Liver (tissue), 9 donors: Measurements from ENCODE around the gene DEFB110. TPM values are rescaled to one million over a fixed set of nuclear protein-coding genes. Genes with fewer than 3 reads are reported as not detected.

Experiments used
- DNase-seq: peaks from one replicate; pipeline ENCODE4 v3.0.0-alpha.2; 2017; ENCODE audit warnings: low spot score
- H3K27ac ChIP-seq, 2 donors: one replicate each; pipeline ENCODE4 v1.7.0; 2013; ENCODE audit warnings: inconsistent platforms in 2 of 2, low read length in 2 of 2, control low read depth in 1 of 2, low read depth in 1 of 2, mild to moderate bottlenecking in 1 of 2
- H3K27me3 ChIP-seq, 4 donors: one replicate each; pipeline versions ENCODE4 v1.6.1 to v1.7.0; 2013; ENCODE audit warnings: low read length in 3 of 4, inconsistent platforms in 1 of 4, mild to moderate bottlenecking in 1 of 4, moderate library complexity in 1 of 4; ENCODE audit not compliant: control insufficient read depth in 4 of 4, insufficient read depth in 4 of 4
- H3K36me3 ChIP-seq, 4 donors: one replicate each; pipeline versions ENCODE4 v1.6.1 to v1.7.0; 2013; ENCODE audit warnings: low read length in 3 of 4, mild to moderate bottlenecking in 3 of 4, low read depth in 1 of 4, moderate library complexity in 1 of 4; ENCODE audit not compliant: control insufficient read depth in 4 of 4, insufficient read depth in 3 of 4
- H3K4me1 ChIP-seq, 4 donors: one replicate each; pipeline versions ENCODE4 v1.6.1 to v1.7.0; 2013; ENCODE audit warnings: low read length in 3 of 4, mild to moderate bottlenecking in 3 of 4, moderate library complexity in 1 of 4; ENCODE audit not compliant: control insufficient read depth in 4 of 4, insufficient read depth in 4 of 4
- H3K4me3 ChIP-seq, 3 donors: one replicate each; pipeline versions ENCODE4 v1.6.1 to v1.7.0; 2013; ENCODE audit warnings: low read length in 3 of 3, control low read depth in 1 of 3, low read depth in 1 of 3, mild to moderate bottlenecking in 1 of 3
- H3K9ac ChIP-seq, 2 donors: one replicate each; pipeline ENCODE4 v1.7.0; 2013; ENCODE audit warnings: low read length in 2 of 2, mild to moderate bottlenecking in 2 of 2, moderate library complexity in 2 of 2, control low read depth in 1 of 2, low read depth in 1 of 2
- H3K9me3 ChIP-seq, 4 donors: one replicate each; pipeline versions ENCODE4 v1.6.1 to v1.7.0; 2013; ENCODE audit warnings: low read length in 3 of 4; ENCODE audit not compliant: control insufficient read depth in 4 of 4
- EGR1 ChIP-seq, 2 donors: IDR thresholded peaks; 2 replicates each; pipeline ENCODE4 v1.6.1; 2016 to 2018; ENCODE audit warnings: antibody characterized with exemption in 2 of 2, low read depth in 2 of 2
- FOXA2 ChIP-seq: IDR thresholded peaks from 2 replicates; pipeline ENCODE4 v1.6.1; 2016; ENCODE audit warnings: antibody characterized with exemption
- GABPA ChIP-seq, 2 donors: IDR thresholded peaks in 1 of 2; conservative IDR thresholded peaks in 1 of 2; 2 replicates each; pipeline ENCODE4 v1.6.1; 2016; ENCODE audit warnings: antibody characterized with exemption in 2 of 2, mild to moderate bottlenecking in 1 of 2, moderate library complexity in 1 of 2
- HNF4A ChIP-seq, 2 donors: conservative IDR thresholded peaks; 2 replicates each; pipeline ENCODE4 v1.6.1; 2016; ENCODE audit warnings: antibody characterized with exemption in 2 of 2, mild to moderate bottlenecking in 2 of 2
- HNF4G ChIP-seq: IDR thresholded peaks from 2 replicates; pipeline ENCODE4 v1.6.1; 2016; ENCODE audit warnings: antibody characterized with exemption
- JUND ChIP-seq, 2 donors: IDR thresholded peaks; 2 replicates each; pipeline ENCODE4 v1.6.1; 2016; ENCODE audit warnings: antibody characterized with exemption in 2 of 2
- NR2F2 ChIP-seq: IDR thresholded peaks from 2 replicates; pipeline ENCODE4 v1.6.1; 2016; ENCODE audit warnings: antibody characterized with exemption
- RAD21 ChIP-seq, 2 donors: IDR thresholded peaks; 2 replicates each; pipeline ENCODE4 v1.6.1; 2016; ENCODE audit warnings: antibody characterized with exemption in 2 of 2, mild to moderate bottlenecking in 2 of 2
- RXRA ChIP-seq, 2 donors: IDR thresholded peaks; 2 replicates each; pipeline ENCODE4 v1.6.1; 2017 to 2018; ENCODE audit warnings: antibody characterized with exemption in 2 of 2, mild to moderate bottlenecking in 1 of 2
- SP1 ChIP-seq: IDR thresholded peaks from 2 replicates; pipeline ENCODE4 v1.6.1; 2018; ENCODE audit warnings: antibody characterized with exemption, mild to moderate bottlenecking
- TAF1 ChIP-seq: conservative IDR thresholded peaks from 2 replicates; pipeline ENCODE4 v1.6.1; 2016; ENCODE audit warnings: antibody characterized with exemption, mild to moderate bottlenecking
- YY1 ChIP-seq: IDR thresholded peaks from 2 replicates; pipeline ENCODE4 v1.6.1; 2016; ENCODE audit warnings: antibody characterized with exemption, mild to moderate bottlenecking
- WGBS: extraction: QIAGEN DNeasy Blood & Tissue Kit; methylation state at CpG from one replicate; pipeline ENCODE4 v1.1.7; 2013; 5-methylcytosine and 5-hydroxymethylcytosine counted together
- polyA plus RNA-seq, 2 donors: library from polyadenylated mRNA; stranded (reverse) in 1 of 2; unstranded in 1 of 2; fragments of 200-250 nt in 1 of 2; fragments of >200 nt in 1 of 2; fragmentation: Nextera tagmentation in 1 of 2; extraction: Ambion mirVana in 1 of 2; gene quantifications; one replicate each; pipeline versions ENCODE4 v1.2.1 to v1.2.3, GENCODE V29; 2013 to 2015
- total RNA-seq, 2 donors: library from RNA; depleted of rRNA; stranded (reverse); fragments of >200 nt; gene quantifications; one replicate each; pipeline ENCODE4 v1.2.3, GENCODE V29; 2014
- TF ChIP-seq, protein P1 (sequence below): fragments of 150-350 bp; IDR thresholded peaks from 2 replicates; pipeline ENCODE4 v1.5.1; 2017; ENCODE audit warnings: improper control_type of control experiment, low read depth, low read length; ENCODE audit not compliant: missing input control
- TF ChIP-seq, protein P2 (sequence below): IDR thresholded peaks from 2 replicates; pipeline ENCODE4 v1.6.1; 2016; ENCODE audit warnings: antibody characterized with exemption
- TF ChIP-seq, protein P3 (sequence below): IDR thresholded peaks from 2 replicates; pipeline ENCODE4 v1.6.1; 2016; ENCODE audit warnings: antibody characterized with exemption
- TF ChIP-seq, protein P4 (sequence below): IDR thresholded peaks from 2 replicates; pipeline ENCODE4 v1.6.1; 2016; ENCODE audit warnings: antibody characterized with exemption
- donor health status: healthy.
- donor health status: healthy.
- donor health status: healthy.
- donor health status: healthy.
- donor health status: healthy.

The DEFB110 gene
- total and polyA plus RNA-seq, 4 donors: not detected

DNA sequence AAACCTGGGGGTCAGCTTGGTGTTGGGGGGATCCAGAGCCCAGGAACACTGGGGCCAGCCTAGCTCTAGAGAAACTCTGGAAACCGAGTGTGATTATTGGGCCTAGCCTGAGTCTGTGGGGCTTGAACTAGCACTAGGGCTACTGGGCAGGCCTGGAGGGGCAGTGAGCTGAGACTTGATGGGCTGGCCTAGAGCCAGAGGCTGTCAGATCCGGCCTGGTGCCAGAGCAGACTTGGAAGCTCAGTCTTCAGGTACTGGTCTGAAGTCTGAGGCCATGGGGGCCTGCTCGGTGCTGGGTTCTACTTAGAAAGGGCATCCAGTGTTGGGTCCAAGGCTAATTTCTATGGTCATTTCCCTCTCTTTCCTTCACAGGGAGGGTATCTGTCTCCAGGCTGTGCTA, 25.2 kb upstream of the DEFB110 start (continued):
- TF ChIP-seq, protein P1, sequence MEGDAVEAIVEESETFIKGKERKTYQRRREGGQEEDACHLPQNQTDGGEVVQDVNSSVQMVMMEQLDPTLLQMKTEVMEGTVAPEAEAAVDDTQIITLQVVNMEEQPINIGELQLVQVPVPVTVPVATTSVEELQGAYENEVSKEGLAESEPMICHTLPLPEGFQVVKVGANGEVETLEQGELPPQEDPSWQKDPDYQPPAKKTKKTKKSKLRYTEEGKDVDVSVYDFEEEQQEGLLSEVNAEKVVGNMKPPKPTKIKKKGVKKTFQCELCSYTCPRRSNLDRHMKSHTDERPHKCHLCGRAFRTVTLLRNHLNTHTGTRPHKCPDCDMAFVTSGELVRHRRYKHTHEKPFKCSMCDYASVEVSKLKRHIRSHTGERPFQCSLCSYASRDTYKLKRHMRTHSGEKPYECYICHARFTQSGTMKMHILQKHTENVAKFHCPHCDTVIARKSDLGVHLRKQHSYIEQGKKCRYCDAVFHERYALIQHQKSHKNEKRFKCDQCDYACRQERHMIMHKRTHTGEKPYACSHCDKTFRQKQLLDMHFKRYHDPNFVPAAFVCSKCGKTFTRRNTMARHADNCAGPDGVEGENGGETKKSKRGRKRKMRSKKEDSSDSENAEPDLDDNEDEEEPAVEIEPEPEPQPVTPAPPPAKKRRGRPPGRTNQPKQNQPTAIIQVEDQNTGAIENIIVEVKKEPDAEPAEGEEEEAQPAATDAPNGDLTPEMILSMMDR: no peak

DNA sequence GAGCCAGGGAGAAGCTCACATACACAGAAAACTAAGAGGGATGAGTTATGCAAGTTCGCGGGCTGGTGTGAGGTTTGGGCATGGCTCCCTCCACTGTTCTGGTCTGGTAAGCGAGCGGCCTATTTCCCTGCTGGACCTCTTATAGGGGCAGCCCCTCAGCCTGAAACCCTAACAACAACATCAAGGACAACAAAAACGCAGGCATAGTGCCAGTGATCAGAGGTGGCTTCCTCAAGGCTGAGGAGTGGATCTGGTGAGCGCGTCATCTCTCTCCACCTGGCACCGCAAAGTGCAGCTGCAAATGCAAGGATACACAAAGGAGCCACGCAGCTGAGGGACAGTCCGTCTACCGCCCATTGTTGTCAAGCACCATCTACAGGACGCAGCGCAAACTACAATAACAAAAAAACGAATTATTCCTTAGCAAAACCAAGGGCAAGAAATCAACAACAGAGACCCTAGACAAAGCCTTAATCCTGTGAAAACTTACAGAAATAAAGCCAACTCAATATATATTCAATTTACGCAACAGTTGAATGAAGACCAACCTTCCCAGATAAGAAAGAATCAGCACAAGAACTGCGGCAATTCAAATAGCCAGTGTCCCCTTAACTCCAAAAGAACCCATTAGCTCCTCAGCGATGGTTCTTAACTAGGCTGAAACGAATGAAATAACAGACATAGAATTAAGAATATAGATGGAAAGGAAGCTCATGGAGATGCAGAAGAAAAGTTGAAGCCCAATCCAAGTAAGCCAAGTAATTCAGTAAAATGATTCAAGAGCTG, 9.2 kb upstream of the DEFB110 start:
- no peak overlapping the region for H3K9ac ChIP-seq
- no peak for DNase-seq
- H3K9me3 ChIP-seq: no peaks in the 10 kb centered on the region
- H3K4me1 ChIP-seq: no peaks in the 10 kb centered on the region
- peak; percentile 43 to 54 for TF ChIP-seq RAD21 (IDR thresholded peaks at IDR 0.05)
- TF ChIP-seq SP1: no peak
- no peaks in the 10 kb centered on the region for H3K36me3 ChIP-seq
- H3K27me3 ChIP-seq: no peaks in the 10 kb centered on the region
- WGBS: 47% methylated on average over 18 of the region's 18 CpGs
- H3K4me3 ChIP-seq: no peak overlapping the region
- no peak overlapping the region for H3K27ac ChIP-seq

DNA sequence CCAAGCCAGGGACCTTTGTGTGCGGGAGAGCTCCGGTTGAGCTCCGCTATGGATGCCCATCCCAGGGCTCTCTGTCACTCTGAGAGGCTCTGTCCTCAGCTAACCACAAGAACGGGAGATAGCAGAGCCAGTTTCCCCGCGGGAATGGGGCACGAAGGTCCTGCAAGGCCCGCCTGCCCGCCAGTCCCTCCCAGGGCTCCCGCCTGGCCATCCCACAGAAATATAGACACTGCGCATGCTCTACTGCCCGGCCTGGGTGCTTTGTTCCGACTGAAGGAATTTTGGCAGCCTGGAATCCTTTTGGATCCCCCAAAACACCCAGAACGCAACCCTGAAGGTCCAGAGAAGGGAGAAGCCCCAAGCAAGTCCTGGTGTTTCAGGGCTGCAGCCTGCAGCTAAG, 8.6 kb upstream of the DEFB110 start:
- H3K9me3 ChIP-seq: no peaks in the 10 kb centered on the region
- no peak overlapping the region for H3K9ac ChIP-seq
- H3K36me3 ChIP-seq: no peaks in the 10 kb centered on the region
- H3K27ac ChIP-seq: no peak overlapping the region
- no peaks in the 10 kb centered on the region for H3K27me3 ChIP-seq
- H3K4me3 ChIP-seq: no peak overlapping the region
- DNase-seq: no peak
- TF ChIP-seq JUND (IDR thresholded peaks at IDR 0.05) (no peak), EGR1 (IDR thresholded peaks at IDR 0.05; ENCODE audit: low read depth in 2 of 2) (no peak), GABPA (IDR thresholded peaks at IDR 0.05 in 1 of 2, conservative IDR thresholded peaks at IDR 0.05 in 1 of 2) (no peak), HNF4A (conservative IDR thresholded peaks at IDR 0.05) (no peak), HNF4G (no peak), NR2F2 (no peak), TAF1 (no peak), RXRA (IDR thresholded peaks at IDR 0.05) (no peak), RAD21 (IDR thresholded peaks at IDR 0.05) (no peak), FOXA2 (no peak), YY1 (no peak), SP1 (no peak)
- TF ChIP-seq, protein P2, sequence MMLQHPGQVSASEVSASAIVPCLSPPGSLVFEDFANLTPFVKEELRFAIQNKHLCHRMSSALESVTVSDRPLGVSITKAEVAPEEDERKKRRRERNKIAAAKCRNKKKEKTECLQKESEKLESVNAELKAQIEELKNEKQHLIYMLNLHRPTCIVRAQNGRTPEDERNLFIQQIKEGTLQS: no peak
- TF ChIP-seq, protein P3, sequence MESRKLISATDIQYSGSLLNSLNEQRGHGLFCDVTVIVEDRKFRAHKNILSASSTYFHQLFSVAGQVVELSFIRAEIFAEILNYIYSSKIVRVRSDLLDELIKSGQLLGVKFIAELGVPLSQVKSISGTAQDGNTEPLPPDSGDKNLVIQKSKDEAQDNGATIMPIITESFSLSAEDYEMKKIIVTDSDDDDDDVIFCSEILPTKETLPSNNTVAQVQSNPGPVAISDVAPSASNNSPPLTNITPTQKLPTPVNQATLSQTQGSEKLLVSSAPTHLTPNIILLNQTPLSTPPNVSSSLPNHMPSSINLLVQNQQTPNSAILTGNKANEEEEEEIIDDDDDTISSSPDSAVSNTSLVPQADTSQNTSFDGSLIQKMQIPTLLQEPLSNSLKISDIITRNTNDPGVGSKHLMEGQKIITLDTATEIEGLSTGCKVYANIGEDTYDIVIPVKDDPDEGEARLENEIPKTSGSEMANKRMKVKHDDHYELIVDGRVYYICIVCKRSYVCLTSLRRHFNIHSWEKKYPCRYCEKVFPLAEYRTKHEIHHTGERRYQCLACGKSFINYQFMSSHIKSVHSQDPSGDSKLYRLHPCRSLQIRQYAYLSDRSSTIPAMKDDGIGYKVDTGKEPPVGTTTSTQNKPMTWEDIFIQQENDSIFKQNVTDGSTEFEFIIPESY: no peak
- TF ChIP-seq, protein P4, sequence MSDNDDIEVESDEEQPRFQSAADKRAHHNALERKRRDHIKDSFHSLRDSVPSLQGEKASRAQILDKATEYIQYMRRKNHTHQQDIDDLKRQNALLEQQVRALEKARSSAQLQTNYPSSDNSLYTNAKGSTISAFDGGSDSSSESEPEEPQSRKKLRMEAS: no peak
- H3K4me1 ChIP-seq: no peaks in the 10 kb centered on the region
- WGBS: 87% methylated on average over 14 of the region's 14 CpGs
